Natural killer cell treated with Interleukin-12 subunit alpha and Interleukin-12 subunit beta and Interleukin-15 and Interleukin-18, amount 100 ng/mL, for 72 hours (primary cell): Measurements from ENCODE around the gene PLAU. TPM values are rescaled to one million over a fixed set of nuclear protein-coding genes. Genes with fewer than 3 reads are reported as not detected.

Experiments used
- ATAC-seq, 2 donors: fragments of 150-1000 bp; cut with Tn5 transposase in 1 of 2; sonication (Bioruptor Pico), chemical (Tn5 transposase) in 1 of 2; 2 replicates each; pipeline ENCODE4 v1.10.0; 2021
- DNase-seq: peaks from one replicate; pipeline ENCODE4 v3.0.0; 2022; ENCODE audit warnings: low spot score
- H3K27ac Mint-ChIP-seq, 2 donors: 1 replicate in 1 of 2; 2 replicates in 1 of 2; pipeline ENCODE4 v1.8.0; 2022; ENCODE audit warnings: mixed read lengths in 2 of 2, mild to moderate bottlenecking in 1 of 2, moderate library complexity in 1 of 2
- H3K27me3 Mint-ChIP-seq, 2 donors: 1 replicate in 1 of 2; 2 replicates in 1 of 2; pipeline ENCODE4 v1.8.0; 2022; ENCODE audit warnings: mixed read lengths in 2 of 2
- H3K36me3 Mint-ChIP-seq: one replicate; pipeline ENCODE4 v1.8.0; 2022; ENCODE audit warnings: mixed read lengths
- H3K4me1 Mint-ChIP-seq, 2 donors: 1 replicate in 1 of 2; 2 replicates in 1 of 2; pipeline ENCODE4 v1.8.0; 2022; ENCODE audit warnings: low read depth in 2 of 2, mixed read lengths in 2 of 2, mild to moderate bottlenecking in 1 of 2
- H3K4me3 Mint-ChIP-seq: one replicate; pipeline ENCODE4 v1.8.0; 2022; ENCODE audit warnings: mixed read lengths
- H3K9me3 Mint-ChIP-seq: 2 replicates; pipeline ENCODE4 v1.8.0; 2022; ENCODE audit warnings: mixed read lengths
- total RNA-seq, 2 donors: library from RNA; stranded (reverse); gene quantifications; one replicate each; pipeline ENCODE4 v1.2.3, GENCODE V29; 2022

Gene PLAU
- total RNA-seq, 2 donors from 2014 or later = not detected

DNA sequence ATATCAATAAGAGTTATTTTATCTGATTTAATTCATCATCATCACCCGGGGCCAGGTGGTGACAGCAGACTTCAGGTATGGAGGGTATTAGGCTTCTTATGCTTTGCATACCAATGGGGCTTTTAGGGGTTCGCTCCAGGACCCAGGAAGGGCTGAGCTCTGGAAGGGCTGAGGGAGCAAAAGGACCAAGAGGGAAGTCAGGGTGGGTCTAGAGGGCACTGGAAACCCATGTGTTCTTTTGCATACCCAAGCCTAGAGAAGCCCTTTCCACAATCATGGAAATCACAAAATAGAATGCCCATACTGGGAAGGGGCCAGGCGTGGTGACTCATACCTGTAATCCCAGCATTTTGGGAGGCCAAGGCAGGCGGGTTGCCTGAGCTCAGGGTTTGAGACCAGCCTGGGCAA is 56.1 kb downstream of the PLAU start:
- ATAC-seq = no peak

More for the DNA sequence above, 56.1 kb downstream of the PLAU start:
- H3K4me3 Mint-ChIP-seq = no peak overlapping the region
- H3K27me3 Mint-ChIP-seq = no peaks in the 10 kb centered on the region
- no peaks in the 10 kb centered on the region for H3K9me3 Mint-ChIP-seq
- no peaks in the 10 kb centered on the region for H3K36me3 Mint-ChIP-seq
- no peak for DNase-seq
- peaks cover 31 to 36% of the 10 kb centered on the region in 2 donors for H3K4me1 Mint-ChIP-seq
- H3K27ac Mint-ChIP-seq = peak overlapping the region in 1 of 2 donors; percentile 48

Other genes with a start within 250 kb of the PLAU start
- 10 to 100 TPM in 1 of 2 donors, 1 to 10 TPM in 1; 9.8 to 26.0 TPM for gene AGAP5, start 213.0 kb upstream of the PLAU start, total RNA-seq
- gene SEC24C, start 166.8 kb upstream of the PLAU start, total RNA-seq = 100 to 1,000 TPM; 152 to 172 TPM
- gene CHCHD1, start 129.1 kb upstream of the PLAU start, total RNA-seq = 10 to 100 TPM; 18.7 to 28.5 TPM
- 100 to 1,000 TPM; 121 to 148 TPM for gene ZSWIM8, start 125.5 kb upstream of the PLAU start, total RNA-seq
- gene NDST2, start 99.5 kb upstream of the PLAU start, total RNA-seq = 10 to 100 TPM; 42.8 to 83.3 TPM
- 10 to 100 TPM in 1 of 2 donors, 1 to 10 TPM in 1; 6.9 to 15.3 TPM for gene CAMK2G, start 36.6 kb upstream of the PLAU start, total RNA-seq
- 10 to 100 TPM; 42.1 to 51.4 TPM for gene VCL, start 87.0 kb downstream of the PLAU start, total RNA-seq
- 10 to 100 TPM; 53.3 to 60.7 TPM for gene AP3M1, start 239.7 kb downstream of the PLAU start, total RNA-seq
- 10 to 100 TPM; 18.9 to 49.5 TPM for gene ADK, start 240.1 kb downstream of the PLAU start, total RNA-seq